GM12878 (cell line): Measurements from ENCODE around the gene TNFSF12. TPM values are rescaled to one million over a fixed set of nuclear protein-coding genes. Genes with fewer than 3 reads are reported as not detected.

Experiments used
- ATAC-seq: fragments of 200-7000 bp; cut with Tn5 transposase; 3 replicates; pipeline ENCODE4 v1.9.1; 2020; ENCODE audit warnings: mild to moderate bottlenecking, moderate library complexity
- BruUV-seq: library from RNA; stranded (reverse); fragments of 400-500 nt; replicated peaks from 2 replicates; lab custom pipeline; 2021; lab: Mats Ljungman, UMichigan
- CTCF ChIA-PET: fragments of 300-600 bp; sonication (Branson Sonifier 250); formaldehyde crosslinking; extraction: SDS; loops from one replicate; lab custom pipeline; 2021; ENCODE audit warnings: inconsistent platforms; lab: Yijun Ruan, JAX
- POLR2A ChIA-PET: fragments of 350-600 bp; formaldehyde crosslinking; extraction: SDS; loops from one replicate; lab custom pipeline; 2021; ENCODE audit warnings: inconsistent platforms; lab: Charles Lee
- RAD21 ChIA-PET: fragments of 300-600 bp; sonication (Branson Sonifier 250); formaldehyde crosslinking; loops from one replicate; lab custom pipeline; 2023; ENCODE audit warnings: antibody characterized with exemption; ENCODE audit not compliant: unreplicated experiment; lab: Charles Lee
- SMC1A ChIA-PET: fragments of 300-600 bp; sonication (Branson Sonifier 250); formaldehyde crosslinking; loops from one replicate; lab custom pipeline; 2023; ENCODE audit not compliant: unreplicated experiment, uncharacterized antibody; lab: Charles Lee
- DNase-seq: peaks from one replicate; pipeline ENCODE4 v3.0.0-alpha.2; 2011; ENCODE audit warnings: low read depth, low spot score
- FAIRE-seq: peaks from 3 replicates; lab custom pipeline; 2011; peaks lifted over from hg19 to GRCh38; lab: Jason Lieb, UNC
- H2AFZ ChIP-seq: 2 replicates; pipeline ENCODE4 v1.6.0; 2011; ENCODE audit warnings: low read depth, low read length, control low read depth; ENCODE audit not compliant: control insufficient read depth
- H3K27ac ChIP-seq: 2 replicates; pipeline ENCODE4 v1.5.1; 2011; ENCODE audit warnings: control low read depth; ENCODE audit not compliant: control insufficient read depth, insufficient read depth
- H3K27me3 ChIP-seq, 2 experiments: replicated peaks in 1 of 2; 2 replicates each; pipeline versions ENCODE4 v1.6.0 to v1.6.1; 2011; ENCODE audit warnings: low read length in 1 of 2; ENCODE audit not compliant: control insufficient read depth in 2 of 2, insufficient read depth in 2 of 2
- H3K36me3 ChIP-seq, 2 experiments: 2 replicates each; pipeline ENCODE4 v1.5.1; 2011; ENCODE audit warnings: low read length in 1 of 2; ENCODE audit not compliant: control insufficient read depth in 2 of 2, insufficient read depth in 2 of 2
- H3K4me1 ChIP-seq: 2 replicates; pipeline ENCODE4 v1.6.1; 2011; ENCODE audit warnings: mild to moderate bottlenecking, low read length, moderate library complexity, mixed read lengths; ENCODE audit not compliant: control insufficient read depth, insufficient read depth
- H3K4me2 ChIP-seq: 2 replicates; pipeline ENCODE4 v1.6.0; 2011; ENCODE audit warnings: control low read depth; ENCODE audit not compliant: control insufficient read depth, insufficient read depth
- H3K4me3 ChIP-seq: fragments of 200-600 bp; sonication (generic); 2 replicates; pipeline ENCODE4 v1.5.1; 2016
- H3K79me2 ChIP-seq: 2 replicates; pipeline ENCODE4 v1.6.0; 2011; ENCODE audit warnings: low read length; ENCODE audit not compliant: control insufficient read depth, insufficient read depth
- H3K9ac ChIP-seq: 2 replicates; pipeline ENCODE4 v1.8.0; 2011; ENCODE audit warnings: low read length, control low read depth, mixed read lengths; ENCODE audit not compliant: control insufficient read depth, insufficient read depth
- H3K9me3 ChIP-seq: replicated peaks from 3 replicates; pipeline ENCODE4 v1.5.1; 2011; ENCODE audit warnings: mild to moderate bottlenecking, low read length; ENCODE audit not compliant: control insufficient read depth, insufficient read depth
- H4K20me1 ChIP-seq: 2 replicates; pipeline ENCODE4 v1.6.0; 2011; ENCODE audit not compliant: control insufficient read depth, insufficient read depth
- ATF7 ChIP-seq: fragments of 450-650 bp; IDR thresholded peaks from 2 replicates; pipeline ENCODE4 v1.6.1; 2016; ENCODE audit warnings: low read depth, mild to moderate bottlenecking
- CHD2 ChIP-seq: IDR thresholded peaks from 2 replicates; pipeline ENCODE4 v1.6.1; 2011; ENCODE audit warnings: low read depth, low read length, improper control_type of control experiment, borderline replicate concordance
- EZH2 ChIP-seq: IDR thresholded peaks from 2 replicates; pipeline ENCODE4 v1.6.1; 2012; ENCODE audit warnings: low read depth, mild to moderate bottlenecking, control low read depth, inconsistent platforms, low read length, borderline replicate concordance; ENCODE audit not compliant: control insufficient read depth
- GABPA ChIP-seq: IDR thresholded peaks from 2 replicates; pipeline ENCODE4 v1.6.1; 2014; ENCODE audit warnings: antibody characterized with exemption, low read depth, mild to moderate bottlenecking, inconsistent platforms
- GATAD2B ChIP-seq: fragments of 450-650 bp; conservative IDR thresholded peaks from 2 replicates; pipeline ENCODE4 v1.6.1; 2017; ENCODE audit warnings: low read depth, mild to moderate bottlenecking, moderate library complexity
- HDAC6 ChIP-seq: fragments of 200-600 bp; sonication (generic); IDR thresholded peaks from one replicate; pipeline ENCODE4 v1.8.0; 2017; ENCODE audit warnings: antibody characterized with exemption; ENCODE audit not compliant: unreplicated experiment
- MXI1 ChIP-seq: fragments of 150-350 bp; IDR thresholded peaks from 2 replicates; pipeline ENCODE4 v1.6.1; 2011; ENCODE audit warnings: low read depth, mild to moderate bottlenecking, inconsistent platforms, low read length, improper control_type of control experiment
- NBN ChIP-seq: fragments of 450-650 bp; IDR thresholded peaks from 2 replicates; pipeline ENCODE4 v1.6.1; 2016
- NFYB ChIP-seq: IDR thresholded peaks from 2 replicates; pipeline ENCODE4 v1.6.1; 2011; ENCODE audit warnings: low read depth, mild to moderate bottlenecking, low read length, improper control_type of control experiment, moderate library complexity; ENCODE audit not compliant: insufficient read depth
- PAX8 ChIP-seq: fragments of 450-650 bp; IDR thresholded peaks from 2 replicates; pipeline ENCODE4 v1.6.1; 2017; ENCODE audit warnings: mild to moderate bottlenecking, moderate library complexity
- POLR2AphosphoS2 ChIP-seq: IDR thresholded peaks from 2 replicates; pipeline ENCODE4 v1.6.1; 2011; ENCODE audit warnings: low read depth, mild to moderate bottlenecking, low read length, improper control_type of control experiment, moderate library complexity
- SMAD5 ChIP-seq: IDR thresholded peaks from 2 replicates; pipeline ENCODE4 v1.6.1; 2016; ENCODE audit warnings: antibody characterized with exemption, low read depth
- SPI1 ChIP-seq: IDR thresholded peaks from 2 replicates; pipeline ENCODE4 v1.6.1; 2011; ENCODE audit warnings: low read depth, mild to moderate bottlenecking, low read length, moderate library complexity, borderline replicate concordance; ENCODE audit not compliant: insufficient read depth
- SREBF1 ChIP-seq: IDR thresholded peaks from 2 replicates; pipeline ENCODE4 v1.6.1; 2012; ENCODE audit warnings: mild to moderate bottlenecking, low read length
- STAT3 ChIP-seq: IDR thresholded peaks from 2 replicates; pipeline ENCODE4 v1.6.1; 2011; ENCODE audit warnings: low read depth, low read length, improper control_type of control experiment
- SUPT20H ChIP-seq: IDR thresholded peaks from 2 replicates; pipeline ENCODE4 v1.6.1; 2011; ENCODE audit warnings: low read depth, mild to moderate bottlenecking, low read length, moderate library complexity, borderline replicate concordance; ENCODE audit not compliant: control insufficient read depth
- TCF7 ChIP-seq: IDR thresholded peaks from 2 replicates; pipeline ENCODE4 v1.6.1; 2014; ENCODE audit warnings: antibody characterized with exemption, borderline replicate concordance
- WGBS: methylation state at CpG from one replicate; pipeline ENCODE4 v1.1.6; 2016; ENCODE audit warnings: low lambda C conversion rate; ENCODE audit not compliant: insufficient replicate concordance, insufficient coverage; ENCODE audit errors: missing lambda C conversion rate; 5-methylcytosine and 5-hydroxymethylcytosine counted together
- in situ Hi-C: fragments of 300-500 bp; cut with MboI; formaldehyde crosslinking; loops from 9 replicates; pipeline ENCODE4 v1.14.3; 2018; ENCODE audit warnings: mixed read lengths
- intact Hi-C: fragments of 100-400 bp; cut with micrococcal nuclease; formaldehyde crosslinking; loops from one replicate; pipeline ENCODE4 v1.14.2; 2022; ENCODE audit not compliant: unreplicated experiment
- polyA plus RNA-seq, 11 experiments: library from polyadenylated mRNA; depleted of rRNA in 4 of 11; unstranded in 6 of 11; stranded (reverse) in 5 of 11; fragments of >200 nt; fragmentation: Nextera tagmentation in 4 of 11; fragmentation: Illumina TruSeq in 1 of 11; extraction: Ambion mirVana in 4 of 11; extraction: Trizol in 1 of 11; gene quantifications; 1 replicate in 1 of 11; 2 replicates in 10 of 11; pipeline versions ENCODE4 v1.2.1 to v1.2.3, GENCODE V29; 2011 to 2016; ENCODE audit warnings: inconsistent platforms in 2 of 11, missing spikeins in 2 of 11, low read depth in 1 of 11
- total RNA-seq, 4 experiments: library from RNA; depleted of rRNA in 3 of 4; stranded (reverse); fragments of >200 nt in 3 of 4; fragmentation: Illumina TruSeq in 1 of 4; extraction: Trizol in 1 of 4; gene quantifications; 2 replicates each; pipeline versions ENCODE4 v1.2.1 to v1.2.3, GENCODE V29; 2013 to 2021
- TF ChIP-seq, protein P1 (sequence below): IDR thresholded peaks from 2 replicates; pipeline ENCODE4 v1.6.1; 2012; ENCODE audit warnings: low read depth, low read length, improper control_type of control experiment
- TF ChIP-seq, protein P2 (sequence below): fragments of 450-650 bp; IDR thresholded peaks from 2 replicates; pipeline ENCODE4 v1.6.1; 2016; ENCODE audit warnings: mild to moderate bottlenecking
- TF ChIP-seq, protein P3 (sequence below): fragments of 450-650 bp; IDR thresholded peaks from 2 replicates; pipeline ENCODE4 v1.6.1; 2016; ENCODE audit warnings: mild to moderate bottlenecking

The TNFSF12 gene
- total and polyA plus RNA-seq, 10 of the 15 experiments (the other 5 are each of a cell fraction or from before 2014, with no cell fraction given), result 0.32 to 7.0 (median 2.6) TPM

DNA sequence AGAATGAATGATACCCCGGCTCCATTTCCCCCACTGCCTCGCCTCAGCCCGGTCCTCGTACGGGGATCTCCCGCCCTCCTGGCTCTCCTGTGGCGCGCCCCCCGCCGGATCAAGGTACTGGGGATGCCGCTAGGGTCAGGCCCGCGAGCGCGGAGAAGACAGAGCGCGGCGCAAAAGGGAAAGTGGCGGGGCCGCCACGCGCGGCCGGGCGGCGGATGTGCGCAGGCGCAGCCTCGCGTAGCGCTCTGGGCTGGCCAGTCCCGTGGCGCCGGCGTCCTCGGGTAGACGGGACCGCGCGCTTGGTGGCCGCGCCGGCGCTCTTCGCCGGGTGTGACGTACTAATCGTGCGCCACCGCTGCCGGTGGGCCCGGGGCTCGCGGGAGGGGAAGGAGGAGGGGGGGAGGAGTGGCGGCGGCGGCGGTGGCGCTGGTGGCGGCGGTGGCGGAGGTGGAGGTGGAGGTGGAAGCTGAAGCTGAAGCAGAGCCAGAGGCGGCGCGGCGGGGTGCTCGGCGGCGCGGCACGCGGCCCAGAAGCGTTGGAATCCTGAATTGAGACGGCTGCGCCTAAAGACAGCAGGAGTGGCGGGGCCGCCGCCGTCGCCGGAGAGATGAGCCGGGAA, 12.8 kb downstream of the TNFSF12 start, which contains the start of gene SENP3:
Gene SENP3, plus strand, starts transcription at position 331 of the 619 bp plus-strand sequence. CDS start 1,158 bp downstream, outside the sequence.
- ChIA-PET CTCF (interaction anchor here (1.3 to 6.2 kb wide), 24 partner anchors 9 to 232 kb away, joined by 4 to 192 read pairs (median 16); partner anchors contain the start of genes ACAP1, CD68, CHRNB1 and FGF11), RAD21 (interaction anchor here (1.3 to 4.9 kb wide), 16 partner anchors 10 to 232 kb away, joined by 3 to 84 read pairs (median 8); partner anchors contain the start of genes ACAP1, CD68, CHRNB1 and MPDU1), SMC1A (interaction anchor here (1.0 to 4.9 kb wide), 12 partner anchors 9 to 206 kb away, joined by 3 to 67 read pairs (median 6); partner anchors contain the start of genes TMEM102, TNFSF12, TP53 and WRAP53), POLR2A (interaction anchor here (0.8 to 4.2 kb wide), 14 partner anchors 10 to 232 kb away, joined by 3 to 36 read pairs (median 4); partner anchors contain the start of genes CD68, NEURL4, TMEM102 and TP53)
- H3K27me3 ChIP-seq, result no peaks in the 10 kb centered on the region
- WGBS, result 2% methylated on average over 35 of the region's 82 CpGs
- H3K4me1 ChIP-seq, result peaks cover 37% of the 10 kb centered on the region
- BruUV-seq, result no TSS peak
- in situ Hi-C loops (loop anchor here (25.0 kb wide), 1 partner anchor 524 kb away; the partner anchor contains the start of genes SLC16A11 and SLC16A13), intact Hi-C loops (loop anchor here (1.0 to 5.0 kb wide), 6 partner anchors 11 to 205 kb away; partner anchors contain the start of genes FGF11 and TMEM102)
- H3K9me3 ChIP-seq, result no peaks in the 10 kb centered on the region
- peak within 1 kb of the TSS; percentile 92 for H3K4me3 ChIP-seq
- ATAC-seq, result peak; percentile 82
- FAIRE-seq, result peak; percentile 66
- peak within 1 kb of the TSS; percentile 52 for H2AFZ ChIP-seq
- H3K9ac ChIP-seq, result peak within 1 kb of the TSS; percentile 83
- H4K20me1 ChIP-seq, result no peaks in the 10 kb centered on the region
- H3K79me2 ChIP-seq, result peaks cover 34% of the 10 kb centered on the region
- peaks cover 8 to 13% of the 10 kb centered on the region in 2 experiments; a peak in 3 of 4 replicates for H3K36me3 ChIP-seq
- no peak for DNase-seq
- H3K4me2 ChIP-seq, result peak within 1 kb of the TSS; percentile 92
- peak within 1 kb of the TSS; percentile 64 for H3K27ac ChIP-seq
- TF ChIP-seq GABPA (no peak), PAX8 (no peak), NBN (no peak), SUPT20H (no peak), GATAD2B (no peak), ATF7 (no peak), POLR2AphosphoS2 (peak; percentile 68; the same call in 1 of the 2 replicates), SMAD5 (0 out of 2 replicates have a peak, but pooled peaks have one; percentile 29), STAT3 (no peak), EZH2 (no peak), HDAC6 (no peak), TCF7 (no peak), SREBF1 (no peak), CHD2 (peak; percentile 69; the same call in 1 of the 2 replicates), SPI1 (no peak), MXI1 (peak; percentile 89), NFYB (peak; percentile 72; the same call in 1 of the 2 replicates)
- TF ChIP-seq, protein P1, sequence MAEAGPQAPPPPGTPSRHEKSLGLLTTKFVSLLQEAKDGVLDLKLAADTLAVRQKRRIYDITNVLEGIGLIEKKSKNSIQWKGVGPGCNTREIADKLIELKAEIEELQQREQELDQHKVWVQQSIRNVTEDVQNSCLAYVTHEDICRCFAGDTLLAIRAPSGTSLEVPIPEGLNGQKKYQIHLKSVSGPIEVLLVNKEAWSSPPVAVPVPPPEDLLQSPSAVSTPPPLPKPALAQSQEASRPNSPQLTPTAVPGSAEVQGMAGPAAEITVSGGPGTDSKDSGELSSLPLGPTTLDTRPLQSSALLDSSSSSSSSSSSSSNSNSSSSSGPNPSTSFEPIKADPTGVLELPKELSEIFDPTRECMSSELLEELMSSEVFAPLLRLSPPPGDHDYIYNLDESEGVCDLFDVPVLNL, result no peak
- TF ChIP-seq, protein P2, sequence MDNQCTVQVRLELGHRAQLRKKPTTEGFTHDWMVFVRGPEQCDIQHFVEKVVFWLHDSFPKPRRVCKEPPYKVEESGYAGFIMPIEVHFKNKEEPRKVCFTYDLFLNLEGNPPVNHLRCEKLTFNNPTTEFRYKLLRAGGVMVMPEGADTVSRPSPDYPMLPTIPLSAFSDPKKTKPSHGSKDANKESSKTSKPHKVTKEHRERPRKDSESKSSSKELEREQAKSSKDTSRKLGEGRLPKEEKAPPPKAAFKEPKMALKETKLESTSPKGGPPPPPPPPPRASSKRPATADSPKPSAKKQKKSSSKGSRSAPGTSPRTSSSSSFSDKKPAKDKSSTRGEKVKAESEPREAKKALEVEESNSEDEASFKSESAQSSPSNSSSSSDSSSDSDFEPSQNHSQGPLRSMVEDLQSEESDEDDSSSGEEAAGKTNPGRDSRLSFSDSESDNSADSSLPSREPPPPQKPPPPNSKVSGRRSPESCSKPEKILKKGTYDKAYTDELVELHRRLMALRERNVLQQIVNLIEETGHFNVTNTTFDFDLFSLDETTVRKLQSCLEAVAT, result no peak
- TF ChIP-seq, protein P3, sequence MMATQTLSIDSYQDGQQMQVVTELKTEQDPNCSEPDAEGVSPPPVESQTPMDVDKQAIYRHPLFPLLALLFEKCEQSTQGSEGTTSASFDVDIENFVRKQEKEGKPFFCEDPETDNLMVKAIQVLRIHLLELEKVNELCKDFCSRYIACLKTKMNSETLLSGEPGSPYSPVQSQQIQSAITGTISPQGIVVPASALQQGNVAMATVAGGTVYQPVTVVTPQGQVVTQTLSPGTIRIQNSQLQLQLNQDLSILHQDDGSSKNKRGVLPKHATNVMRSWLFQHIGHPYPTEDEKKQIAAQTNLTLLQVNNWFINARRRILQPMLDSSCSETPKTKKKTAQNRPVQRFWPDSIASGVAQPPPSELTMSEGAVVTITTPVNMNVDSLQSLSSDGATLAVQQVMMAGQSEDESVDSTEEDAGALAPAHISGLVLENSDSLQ, result no peak
